Superior temporal gyrus (tissue), 1 donor: ENCODE measurements around the gene EHD3.

ENCODE experiments used
- DNase-seq: peaks from one replicate; pipeline ENCODE4 v3.0.0-alpha.2; 2016; ENCODE audit errors: extremely low spot score

EHD3 gene

GRCh38 chr2:31212659-31213600, 21.0 kb upstream of the EHD3 start:
- no peak for DNase-seq

- no peak for DNase-seq
Measured at GRCh38 chr2:31213601-31214443, 20.1 kb upstream of the EHD3 start.

- DNase-seq = no peak
Measured at GRCh38 chr2:31214444-31214915, 19.5 kb upstream of the EHD3 start.

- no peak for DNase-seq
Measured at GRCh38 chr2:31216734-31217133, 17.2 kb upstream of the EHD3 start.

GRCh38 chr2:31217465-31218200, 16.3 kb upstream of the EHD3 start, which contains the start of gene CAPN14:
Gene CAPN14, minus strand, starts transcription at chr2:31217515. Its CDS starts 12,068 bp downstream, at chr2:31205447.
- DNase-seq = no peak

- no peak for DNase-seq
Measured at GRCh38 chr2:31219131-31219969, 14.6 kb upstream of the EHD3 start.

GRCh38 chr2:31221544-31221943, 12.4 kb upstream of the EHD3 start:
- DNase-seq = no peak

- DNase-seq = no peak
Measured at GRCh38 chr2:31222071-31222470, 11.9 kb upstream of the EHD3 start.

- no peak for DNase-seq
Measured at GRCh38 chr2:31223026-31223425, 10.9 kb upstream of the EHD3 start.

GRCh38 chr2:31223749-31224148, 10.2 kb upstream of the EHD3 start:
- DNase-seq = no peak

GRCh38 chr2:31226266-31226665, 7.7 kb upstream of the EHD3 start:
- no peak for DNase-seq

GRCh38 chr2:31227110-31227509, 6.8 kb upstream of the EHD3 start:
- no peak for DNase-seq

- DNase-seq = no peak
Measured at GRCh38 chr2:31227711-31228125, 6.2 kb upstream of the EHD3 start.

- no peak for DNase-seq
Measured at GRCh38 chr2:31228717-31229116, 5.2 kb upstream of the EHD3 start.

- no peak for DNase-seq
Measured at GRCh38 chr2:31230751-31231150, 3.2 kb upstream of the EHD3 start.

GRCh38 chr2:31231571-31232302, 2.2 kb upstream of the EHD3 start:
- DNase-seq = no peak

- DNase-seq = no peak
Measured at GRCh38 chr2:31232586-31232985, 1.4 kb upstream of the EHD3 start.

GRCh38 chr2:31233231-31233630, 721 bp upstream of the EHD3 start:
- no peak for DNase-seq

GRCh38 chr2:31234683-31235503, 941 bp downstream of the EHD3 start:
- no peak for DNase-seq
